Testis (tissue), 3 donors: ENCODE measurements around the gene CHTF18. TPM values are rescaled to one million over a fixed set of nuclear protein-coding genes. Genes with fewer than 3 reads are reported as not detected.

Experiments
- DNase-seq: peaks from one replicate; pipeline ENCODE4 v3.0.0-alpha.2; 2019
- H3K27ac ChIP-seq, 2 donors: fragments of 200-600 bp; sonication (generic); one replicate each; pipeline ENCODE4 v1.5.1; 2019
- H3K27me3 ChIP-seq: fragments of 200-600 bp; sonication (generic); one replicate; pipeline ENCODE4 v1.5.1; 2019
- H3K36me3 ChIP-seq: fragments of 200-600 bp; sonication (generic); one replicate; pipeline ENCODE4 v1.5.1; 2017; ENCODE audit warnings: low read depth; ENCODE audit errors: missing control alignments
- H3K4me1 ChIP-seq: fragments of 200-600 bp; sonication (generic); one replicate; pipeline ENCODE4 v1.5.1; 2019
- H3K4me3 ChIP-seq, 2 donors: fragments of 200-600 bp; sonication (generic); one replicate each; pipeline ENCODE4 v1.5.1; 2017 to 2019
- H3K9me3 ChIP-seq: fragments of 200-600 bp; sonication (generic); one replicate; pipeline ENCODE4 v1.5.1; 2017
- POLR2A ChIP-seq: fragments of 450-650 bp; IDR thresholded peaks from one replicate; pipeline ENCODE4 v1.6.1; 2017; ENCODE audit warnings: antibody characterized with exemption, mild to moderate bottlenecking, moderate library complexity
- WGBS, 2 donors: methylation state at CpG; one replicate each; pipeline ENCODE4 v1.1.5; 2018; 5-methylcytosine and 5-hydroxymethylcytosine counted together
- intact Hi-C: fragments of 100-400 bp; cut with DNase I; formaldehyde crosslinking; loops from one replicate; pipeline ENCODE4 v1.15.1; 2023; ENCODE audit warnings: low total_unique reads
- polyA plus RNA-seq: library from polyadenylated mRNA; stranded (reverse); fragments of 350-450 nt; fragmentation: Illumina TruSeq; extraction: RNeasy Lipid Tissue Mini Kit (QIAGEN cat#74804); gene quantifications from one replicate; pipeline ENCODE4 v1.2.3, GENCODE V29; 2014; ENCODE audit warnings: low read depth, low replicate concordance; ENCODE audit not compliant: insufficient read depth
- total RNA-seq, 2 donors: library from RNA; depleted of rRNA; stranded (reverse); fragments of >200 nt; gene quantifications; one replicate each; pipeline ENCODE4 v1.2.3, GENCODE V29; 2016
- TF ChIP-seq, protein P1 (sequence below), 3 experiments: fragments of 450-650 bp in 2 of 3; fragments of 200-600 bp in 1 of 3; sonication (generic) in 1 of 3; IDR thresholded peaks; one replicate each; pipeline ENCODE4 v1.5.1; 2016 to 2019; ENCODE audit warnings: antibody characterized with exemption in 3 of 3, mild to moderate bottlenecking in 2 of 3, moderate library complexity in 1 of 3

Gene CHTF18
- total and polyA plus RNA-seq, 3 donors from 2014 or later = 32.5 to 95.0 (median 90.6) TPM

DNA sequence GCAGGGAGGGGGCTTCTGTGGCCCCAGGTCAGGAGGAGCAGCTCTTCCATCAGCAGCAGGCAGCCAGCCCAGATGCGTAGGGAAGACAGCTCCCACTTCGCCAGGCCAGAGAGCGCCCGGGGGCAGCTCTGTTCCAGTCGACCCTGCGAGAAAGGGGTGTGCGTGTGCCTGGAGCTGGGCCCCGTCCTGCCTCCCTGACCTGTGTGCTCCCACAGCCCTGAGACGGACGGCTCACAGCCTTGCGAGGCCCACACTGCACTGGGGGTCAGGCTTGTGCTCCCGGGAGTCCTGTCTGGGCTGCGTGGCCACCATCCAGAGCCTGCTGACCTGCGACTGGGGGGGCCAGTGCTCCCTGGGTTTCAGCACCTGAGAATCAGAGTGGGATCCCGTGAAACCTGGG lies 28.4 kb upstream of the CHTF18 start:
- no peak for TF ChIP-seq POLR2A
- TF ChIP-seq, protein P1, sequence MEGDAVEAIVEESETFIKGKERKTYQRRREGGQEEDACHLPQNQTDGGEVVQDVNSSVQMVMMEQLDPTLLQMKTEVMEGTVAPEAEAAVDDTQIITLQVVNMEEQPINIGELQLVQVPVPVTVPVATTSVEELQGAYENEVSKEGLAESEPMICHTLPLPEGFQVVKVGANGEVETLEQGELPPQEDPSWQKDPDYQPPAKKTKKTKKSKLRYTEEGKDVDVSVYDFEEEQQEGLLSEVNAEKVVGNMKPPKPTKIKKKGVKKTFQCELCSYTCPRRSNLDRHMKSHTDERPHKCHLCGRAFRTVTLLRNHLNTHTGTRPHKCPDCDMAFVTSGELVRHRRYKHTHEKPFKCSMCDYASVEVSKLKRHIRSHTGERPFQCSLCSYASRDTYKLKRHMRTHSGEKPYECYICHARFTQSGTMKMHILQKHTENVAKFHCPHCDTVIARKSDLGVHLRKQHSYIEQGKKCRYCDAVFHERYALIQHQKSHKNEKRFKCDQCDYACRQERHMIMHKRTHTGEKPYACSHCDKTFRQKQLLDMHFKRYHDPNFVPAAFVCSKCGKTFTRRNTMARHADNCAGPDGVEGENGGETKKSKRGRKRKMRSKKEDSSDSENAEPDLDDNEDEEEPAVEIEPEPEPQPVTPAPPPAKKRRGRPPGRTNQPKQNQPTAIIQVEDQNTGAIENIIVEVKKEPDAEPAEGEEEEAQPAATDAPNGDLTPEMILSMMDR (IDR thresholded peaks at IDR 0.05) = no peak
- intact Hi-C loops = no loop called here
- WGBS, 2 donors = 56 to 63% methylated on average over 12 to 15 of the region's 15 CpGs

DNA sequence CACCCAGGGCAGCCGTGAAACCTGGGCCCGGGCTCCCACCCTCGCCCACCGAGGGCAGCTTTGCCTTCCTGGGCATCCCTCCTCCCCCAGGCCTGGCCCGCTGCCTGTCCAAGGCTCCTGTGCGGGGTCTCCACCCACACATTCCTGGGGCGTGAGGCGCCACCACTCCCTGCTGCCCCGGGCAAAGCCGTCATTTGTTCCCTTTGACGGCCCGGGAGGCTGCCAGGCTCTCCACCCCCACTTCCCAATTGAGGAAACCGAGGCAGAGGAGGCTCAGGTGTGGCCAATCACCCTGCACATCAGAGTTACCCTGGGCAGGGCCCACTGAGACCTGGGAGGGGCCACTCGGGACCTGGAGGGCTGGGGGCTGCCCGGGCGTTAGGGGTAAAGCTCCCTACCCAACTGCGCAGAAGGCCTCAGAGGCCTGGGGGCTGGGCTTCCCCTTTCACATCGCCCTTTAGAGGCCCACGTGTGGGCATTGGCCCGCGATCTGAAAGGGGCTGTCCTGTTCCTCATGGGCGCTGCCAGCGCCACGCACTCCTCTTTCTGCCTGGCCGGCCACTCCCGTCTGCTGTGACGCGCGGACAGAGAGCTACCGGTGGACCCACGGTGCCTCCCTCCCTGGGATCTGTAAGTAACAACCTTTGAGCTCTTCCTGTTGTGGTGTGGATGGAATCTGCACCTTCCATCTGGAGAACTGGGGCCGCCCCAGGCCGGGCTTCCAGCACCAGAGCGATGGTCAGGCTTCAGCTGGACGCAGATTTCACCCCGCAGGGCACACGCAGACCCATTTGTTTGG lies 27.7 kb upstream of the CHTF18 start, which contains the start of gene MSLN:
MSLN (plus strand) TSS at position 190 of the 799 bp plus-strand sequence. CDS start 1,947 bp downstream, outside the sequence.
- no peaks in the 10 kb centered on the region for H3K9me3 ChIP-seq
- no peaks in the 10 kb centered on the region for H3K27me3 ChIP-seq
- intact Hi-C loops = no loop called here
- no peak for DNase-seq
- TF ChIP-seq POLR2A = no peak
- TF ChIP-seq, protein P1 (IDR thresholded peaks at IDR 0.05) = no peak
- H3K36me3 ChIP-seq = no peaks in the 10 kb centered on the region
- no peaks in the 10 kb centered on the region for H3K4me1 ChIP-seq
- H3K27ac ChIP-seq = no peak within 1 kb of the TSS
- 60 to 75% methylated on average over 14 to 31 of the region's 37 CpGs for WGBS, 2 donors
- no peak within 1 kb of the TSS for H3K4me3 ChIP-seq

More for the DNA sequence above, 28.4 kb upstream of the CHTF18 start:
- no peaks in the 10 kb centered on the region for H3K36me3 ChIP-seq
- no peak for DNase-seq
- H3K9me3 ChIP-seq = no peaks in the 10 kb centered on the region
- H3K27me3 ChIP-seq = no peaks in the 10 kb centered on the region
- H3K4me3 ChIP-seq = no peak overlapping the region
- H3K27ac ChIP-seq = no peak overlapping the region
- no peaks in the 10 kb centered on the region for H3K4me1 ChIP-seq

DNA sequence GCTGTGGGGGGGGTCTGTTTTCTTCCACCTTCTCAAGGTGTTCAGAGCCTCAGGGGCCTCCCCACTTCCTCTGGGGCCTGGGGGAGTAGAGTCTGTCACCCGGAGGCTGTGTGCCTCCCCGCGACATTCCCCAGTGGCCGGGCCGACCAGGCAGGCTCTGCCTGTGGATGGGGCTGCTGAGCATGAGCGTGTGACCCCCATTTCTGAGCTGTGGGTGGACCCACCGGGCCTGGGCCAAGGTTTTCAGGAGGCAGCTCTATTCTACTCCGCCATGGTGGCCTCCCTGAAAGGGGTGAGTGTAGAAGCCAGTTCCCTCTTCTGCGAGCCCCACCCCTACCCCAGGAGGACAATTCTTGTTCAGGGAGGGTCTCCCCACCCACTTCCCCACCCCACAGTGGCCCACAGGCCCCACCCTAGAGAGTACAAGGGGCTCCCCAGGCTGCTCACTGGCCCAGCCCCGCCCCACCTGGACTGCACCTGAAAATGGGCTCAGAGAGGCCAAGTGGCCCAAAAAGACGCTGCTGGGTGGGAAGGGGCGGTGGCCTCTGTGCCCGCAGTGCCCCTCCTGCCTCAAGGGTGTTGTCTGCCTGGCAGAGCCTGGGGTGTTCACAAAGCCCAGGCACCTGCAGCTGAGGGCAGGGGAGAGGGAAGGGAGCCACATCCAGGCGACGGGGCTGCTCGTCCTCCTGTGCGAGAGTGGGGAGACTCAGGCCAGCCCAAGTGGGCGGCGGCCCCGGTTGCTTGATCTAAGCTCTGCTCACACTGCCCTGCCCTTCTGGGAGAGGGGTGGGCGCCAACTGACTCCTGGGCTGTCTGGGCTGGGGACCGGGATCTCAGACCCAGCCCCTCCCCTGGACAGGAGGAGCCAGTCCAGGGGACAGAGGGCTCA lies 26.6 kb upstream of the CHTF18 start:
- H3K27ac ChIP-seq = no peak overlapping the region
- H3K9me3 ChIP-seq = no peaks in the 10 kb centered on the region
- 79 to 86% methylated on average over 6 to 22 of the region's 22 CpGs for WGBS, 2 donors

DNA sequence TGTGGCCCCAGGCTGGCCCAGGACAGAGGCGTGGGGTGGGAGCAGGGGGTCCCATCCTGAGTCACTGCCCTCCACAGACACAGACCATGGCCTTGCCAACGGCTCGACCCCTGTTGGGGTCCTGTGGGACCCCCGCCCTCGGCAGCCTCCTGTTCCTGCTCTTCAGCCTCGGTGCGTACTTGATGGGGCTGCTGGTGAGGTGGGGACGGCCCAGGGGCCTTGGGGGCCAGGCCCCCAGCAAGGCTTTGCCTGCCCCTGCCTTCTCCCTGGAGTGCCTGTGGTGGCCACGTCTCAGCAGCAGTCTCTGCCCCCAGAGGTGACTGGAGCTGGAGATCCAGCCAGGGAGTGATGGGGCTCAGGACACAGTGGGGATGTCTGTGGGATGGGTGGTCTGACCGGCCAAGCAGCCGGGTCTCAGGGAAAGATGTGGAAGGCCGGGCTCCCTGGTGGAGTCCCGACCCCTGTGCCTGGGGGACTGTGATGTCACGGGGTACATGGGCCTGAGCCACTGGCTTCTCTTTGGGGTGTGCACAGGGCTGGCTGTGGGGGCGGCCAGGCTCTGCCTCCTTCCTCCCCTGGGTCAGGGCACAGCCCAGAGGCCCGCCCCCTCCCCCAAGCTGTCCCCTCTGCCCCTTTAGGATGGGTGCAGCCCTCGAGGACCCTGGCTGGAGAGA lies 25.7 kb upstream of the CHTF18 start:
- TF ChIP-seq POLR2A = no peak
- TF ChIP-seq, protein P1 (IDR thresholded peaks at IDR 0.05) = no peak
- Histone ChIP-seq H3K9me3 (no peaks in the 10 kb centered on the region), H3K4me1 (no peaks in the 10 kb centered on the region), H3K27ac (no peak overlapping the region), H3K4me3 (no peak overlapping the region), H3K36me3 (no peaks in the 10 kb centered on the region), H3K27me3 (no peaks in the 10 kb centered on the region)
- 83 to 100% methylated on average over 1 to 17 of the region's 17 CpGs for WGBS, 2 donors
- DNase-seq = no peak
- intact Hi-C loops = no loop called here

More for the DNA sequence above, 26.6 kb upstream of the CHTF18 start:
- H3K36me3 ChIP-seq = no peaks in the 10 kb centered on the region
- H3K4me1 ChIP-seq = no peaks in the 10 kb centered on the region
- no peak for DNase-seq
- no peak overlapping the region for H3K4me3 ChIP-seq
- no peaks in the 10 kb centered on the region for H3K27me3 ChIP-seq
- intact Hi-C loops = no loop called here
- TF ChIP-seq, protein P1 (IDR thresholded peaks at IDR 0.05) = no peak
- TF ChIP-seq POLR2A = no peak
